H9 (cell line): Measurements from ENCODE around the gene TTC7B. TPM values are rescaled to one million over a fixed set of nuclear protein-coding genes. Genes with fewer than 3 reads are reported as not detected.

ENCODE experiments used
- DNase-seq: peaks from one replicate; pipeline ENCODE4 v3.0.0-alpha.2; 2017
- H2AFZ ChIP-seq: one replicate; pipeline ENCODE4 v1.6.1; 2013; ENCODE audit warnings: mild to moderate bottlenecking, low read length, control low read depth, moderate library complexity
- H2AK5ac ChIP-seq: 2 replicates; pipeline ENCODE4 v1.6.1; 2013; ENCODE audit warnings: low read length, control low read depth, mixed read lengths; ENCODE audit not compliant: insufficient read length
- H2BK120ac ChIP-seq: one replicate; pipeline ENCODE4 v1.6.1; 2013; ENCODE audit warnings: low read depth, mild to moderate bottlenecking, low read length, control low read depth, inconsistent platforms; ENCODE audit not compliant: poor library complexity, severe bottlenecking
- H2BK12ac ChIP-seq: 2 replicates; pipeline ENCODE4 v1.6.1; 2013; ENCODE audit warnings: low read length, control low read depth, mixed read lengths, low read depth; ENCODE audit not compliant: insufficient read length
- H2BK15ac ChIP-seq: 2 replicates; pipeline ENCODE4 v1.6.1; 2013; ENCODE audit warnings: low read depth, low read length, control low read depth
- H2BK20ac ChIP-seq: one replicate; pipeline ENCODE4 v1.6.1; 2013; ENCODE audit warnings: low read depth, mild to moderate bottlenecking, low read length, control low read depth, inconsistent platforms; ENCODE audit not compliant: poor library complexity, severe bottlenecking
- H2BK5ac ChIP-seq: 2 replicates; pipeline ENCODE4 v1.6.1; 2013; ENCODE audit warnings: low read length, control low read depth, mixed read lengths; ENCODE audit not compliant: insufficient read length
- H3K14ac ChIP-seq: 2 replicates; pipeline ENCODE4 v1.6.1; 2013; ENCODE audit warnings: low read length, control low read depth; ENCODE audit not compliant: insufficient read depth
- H3K18ac ChIP-seq: 2 replicates; pipeline ENCODE4 v1.6.1; 2013; ENCODE audit warnings: low read depth, mild to moderate bottlenecking, mixed read lengths, low read length, control low read depth; ENCODE audit not compliant: insufficient read length
- H3K23ac ChIP-seq: 2 replicates; pipeline ENCODE4 v1.6.1; 2013; ENCODE audit warnings: low read length, control low read depth, mixed read lengths, low read depth; ENCODE audit not compliant: insufficient read length
- H3K23me2 ChIP-seq: 2 replicates; pipeline ENCODE4 v1.6.1; 2013; ENCODE audit warnings: low read depth, mild to moderate bottlenecking, mixed read lengths, low read length, control low read depth; ENCODE audit not compliant: insufficient read length, poor library complexity, severe bottlenecking
- H3K27ac ChIP-seq: 2 replicates; pipeline ENCODE4 v1.5.1; 2013; ENCODE audit warnings: low read length, control low read depth, mixed read lengths, low read depth; ENCODE audit not compliant: insufficient read length
- H3K27me3 ChIP-seq: 2 replicates; pipeline ENCODE4 v1.6.1; 2013; ENCODE audit warnings: low read length, control low read depth, inconsistent platforms; ENCODE audit not compliant: insufficient read depth
- H3K4ac ChIP-seq: 2 replicates; pipeline ENCODE4 v1.6.1; 2013; ENCODE audit warnings: low read depth, mild to moderate bottlenecking, control low read depth, inconsistent platforms, low read length, moderate library complexity
- H3K4me1 ChIP-seq: 2 replicates; pipeline ENCODE4 v1.6.1; 2013; ENCODE audit warnings: low read length, control low read depth, inconsistent platforms; ENCODE audit not compliant: insufficient read depth
- H3K4me2 ChIP-seq: 2 replicates; pipeline ENCODE4 v1.6.1; 2013; ENCODE audit warnings: low read length, control low read depth, mixed read lengths; ENCODE audit not compliant: insufficient read length, insufficient read depth
- H3K56ac ChIP-seq: 2 replicates; pipeline ENCODE4 v1.6.1; 2013; ENCODE audit warnings: low read depth, mild to moderate bottlenecking, mixed read lengths, low read length, control low read depth; ENCODE audit not compliant: insufficient read length
- H3K79me1 ChIP-seq: 2 replicates; pipeline ENCODE4 v1.6.1; 2013; ENCODE audit warnings: low read depth, mild to moderate bottlenecking, moderate library complexity, low read length, control low read depth, inconsistent platforms; ENCODE audit not compliant: insufficient read depth, poor library complexity, severe bottlenecking
- H3K79me2 ChIP-seq: 2 replicates; pipeline ENCODE4 v1.6.1; 2013; ENCODE audit warnings: low read length, control low read depth, inconsistent platforms; ENCODE audit not compliant: insufficient read depth
- H3K9ac ChIP-seq: 2 replicates; pipeline ENCODE4 v1.6.1; 2013; ENCODE audit warnings: low read length, control low read depth, mixed read lengths; ENCODE audit not compliant: insufficient read length; ENCODE audit errors: extremely low read depth
- H3K9me3 ChIP-seq: one replicate; pipeline ENCODE4 v1.6.1; 2013; ENCODE audit warnings: low read depth, low read length, inconsistent platforms; ENCODE audit not compliant: control insufficient read depth
- H3T11ph ChIP-seq: one replicate; pipeline ENCODE4 v1.6.1; 2013; ENCODE audit warnings: mild to moderate bottlenecking, low read length, control low read depth, inconsistent platforms
- H4K20me1 ChIP-seq: one replicate; pipeline ENCODE4 v1.6.1; 2013; ENCODE audit not compliant: control insufficient read depth, insufficient read length, insufficient read depth
- H4K5ac ChIP-seq: 2 replicates; pipeline ENCODE4 v1.6.1; 2013; ENCODE audit warnings: low read depth, mild to moderate bottlenecking, mixed read lengths, low read length, control low read depth; ENCODE audit not compliant: insufficient read length
- H4K8ac ChIP-seq: replicated peaks from 2 replicates; pipeline ENCODE4 v1.6.1; 2013; ENCODE audit warnings: low read length, control low read depth, mixed read lengths, low read depth; ENCODE audit not compliant: insufficient read length
- H4K91ac ChIP-seq: 2 replicates; pipeline ENCODE4 v1.6.1; 2013; ENCODE audit warnings: low read depth, mild to moderate bottlenecking, moderate library complexity, mixed read lengths, low read length, control low read depth; ENCODE audit not compliant: insufficient read length
- H3K27ac Mint-ChIP-seq, 3 experiments: 2 replicates in 2 of 3; 3 replicates in 1 of 3; pipeline ENCODE4 v1.8.0; 2020 to 2021; ENCODE audit warnings: mixed read lengths in 3 of 3, mild to moderate bottlenecking in 1 of 3, moderate library complexity in 1 of 3
- H3K27me3 Mint-ChIP-seq: 2 replicates; pipeline ENCODE4 v1.8.0; 2021; ENCODE audit warnings: low read depth, mild to moderate bottlenecking, moderate library complexity, mixed read lengths
- H3K36me3 Mint-ChIP-seq, 3 experiments: 2 replicates in 2 of 3; 3 replicates in 1 of 3; pipeline ENCODE4 v1.8.0; 2020 to 2021; ENCODE audit warnings: low read depth in 3 of 3, mixed read lengths in 3 of 3; ENCODE audit not compliant: insufficient read depth in 1 of 3
- H3K4me1 Mint-ChIP-seq, 2 experiments: 2 replicates each; pipeline ENCODE4 v1.8.0; 2020; ENCODE audit warnings: mixed read lengths in 2 of 2
- H3K4me3 Mint-ChIP-seq, 2 experiments: 2 replicates in 1 of 2; 3 replicates in 1 of 2; pipeline ENCODE4 v1.8.0; 2020 to 2021; ENCODE audit warnings: mild to moderate bottlenecking in 2 of 2, mixed read lengths in 2 of 2, moderate library complexity in 1 of 2
- H3K9me3 Mint-ChIP-seq, 2 experiments: 2 replicates in 1 of 2; 3 replicates in 1 of 2; pipeline ENCODE4 v1.8.0; 2020; ENCODE audit warnings: mild to moderate bottlenecking in 2 of 2, mixed read lengths in 2 of 2, moderate library complexity in 1 of 2
- WGBS: extraction: QIAGEN DNeasy Blood & Tissue Kit; methylation state at CpG from one replicate; pipeline ENCODE4 v1.1.7; 2013; ENCODE audit warnings: missing lambda C conversion rate, low lambda C conversion rate, mixed read lengths; ENCODE audit not compliant: insufficient read length; ENCODE audit errors: extremely low coverage; 5-methylcytosine and 5-hydroxymethylcytosine counted together
- total RNA-seq: library from RNA; stranded (reverse); gene quantifications from 2 replicates; pipeline ENCODE4 v1.2.1, GENCODE V29; 2021
- TF ChIP-seq, protein P1 (sequence below): fragments of 200-600 bp; sonication (generic); conservative IDR thresholded peaks from 3 replicates; pipeline ENCODE4 v1.8.0; 2021; ENCODE audit warnings: antibody characterized with exemption, mild to moderate bottlenecking

Gene TTC7B
- total RNA-seq, 1 experiment from 2014 or later, result 33.7 TPM

DNA sequence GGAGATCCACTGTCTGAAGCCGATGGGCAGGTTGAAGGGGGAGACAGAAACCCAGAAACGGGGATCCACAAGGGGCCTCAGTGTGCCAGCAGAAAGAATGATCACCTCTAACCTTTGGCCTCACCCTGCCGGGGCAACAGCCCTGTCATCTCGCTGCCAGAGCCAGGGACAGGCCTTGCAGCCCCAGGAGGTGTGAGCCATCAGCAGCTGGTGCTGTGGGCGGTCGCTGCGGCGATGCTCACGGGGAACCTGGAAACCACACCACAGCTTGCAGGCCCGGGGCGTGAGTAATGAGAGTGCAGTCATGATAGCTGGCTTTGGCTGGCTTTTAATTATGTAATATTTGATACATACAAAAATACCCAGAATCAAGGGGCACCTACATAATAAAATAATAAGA, 4.7 kb upstream of the TTC7B start:
- Histone ChIP-seq H2BK5ac (no peak overlapping the region), H3K9ac (no peak overlapping the region), H3K18ac (no peak overlapping the region), H3K27ac (no peak overlapping the region), H3K23ac (no peak overlapping the region), H2BK120ac (no peak overlapping the region), H3K23me2 (no peaks in the 10 kb centered on the region), H3K4me2 (no peak overlapping the region), H4K8ac (no peak overlapping the region), H3K4me1 (no peaks in the 10 kb centered on the region), H3K9me3 (no peaks in the 10 kb centered on the region), H3K4ac (no peak overlapping the region), H4K91ac (no peak overlapping the region), H2BK15ac (no peak overlapping the region), H2AK5ac (no peak overlapping the region), H4K5ac (no peak overlapping the region), H3K79me1 (no peaks in the 10 kb centered on the region), H2BK12ac (no peak overlapping the region), H2BK20ac (no peak overlapping the region), H3K79me2 (no peaks in the 10 kb centered on the region), H3K56ac (no peak overlapping the region), H2AFZ (no peak overlapping the region), H3K14ac (no peak overlapping the region), H4K20me1 (no peaks in the 10 kb centered on the region), H3T11ph (no peak overlapping the region), H3K27me3 (no peaks in the 10 kb centered on the region)
- TF ChIP-seq, protein P1, sequence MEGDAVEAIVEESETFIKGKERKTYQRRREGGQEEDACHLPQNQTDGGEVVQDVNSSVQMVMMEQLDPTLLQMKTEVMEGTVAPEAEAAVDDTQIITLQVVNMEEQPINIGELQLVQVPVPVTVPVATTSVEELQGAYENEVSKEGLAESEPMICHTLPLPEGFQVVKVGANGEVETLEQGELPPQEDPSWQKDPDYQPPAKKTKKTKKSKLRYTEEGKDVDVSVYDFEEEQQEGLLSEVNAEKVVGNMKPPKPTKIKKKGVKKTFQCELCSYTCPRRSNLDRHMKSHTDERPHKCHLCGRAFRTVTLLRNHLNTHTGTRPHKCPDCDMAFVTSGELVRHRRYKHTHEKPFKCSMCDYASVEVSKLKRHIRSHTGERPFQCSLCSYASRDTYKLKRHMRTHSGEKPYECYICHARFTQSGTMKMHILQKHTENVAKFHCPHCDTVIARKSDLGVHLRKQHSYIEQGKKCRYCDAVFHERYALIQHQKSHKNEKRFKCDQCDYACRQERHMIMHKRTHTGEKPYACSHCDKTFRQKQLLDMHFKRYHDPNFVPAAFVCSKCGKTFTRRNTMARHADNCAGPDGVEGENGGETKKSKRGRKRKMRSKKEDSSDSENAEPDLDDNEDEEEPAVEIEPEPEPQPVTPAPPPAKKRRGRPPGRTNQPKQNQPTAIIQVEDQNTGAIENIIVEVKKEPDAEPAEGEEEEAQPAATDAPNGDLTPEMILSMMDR, result no peak
- DNase-seq, result no peak
- Mint-ChIP-seq H3K27ac (no peak overlapping the region), H3K27me3 (peaks cover 41% of the 10 kb centered on the region), H3K4me3 (no peak overlapping the region), H3K4me1 (peaks cover 0 to 3% of the 10 kb centered on the region in 2 experiments; a peak in 1 of 4 replicates), H3K36me3 (peaks cover 7 to 15% (median 9%) of the 10 kb centered on the region in 3 experiments), H3K9me3 (peaks cover 30 to 38% of the 10 kb centered on the region in 2 experiments)
- WGBS, result no CpG with 5 or more reads among the region's 11 CpGs
